WERI-Rb-1 (cell line): Measurements from ENCODE around the gene GALNTL6.

Experiments
- DNase-seq: peaks from one replicate; pipeline ENCODE4 v3.0.0-alpha.2; 2020
- H3K27ac ChIP-seq: fragments of 250-450 bp; sonication (Bioruptor Pico); 2 replicates; pipeline ENCODE4 v1.5.1; 2020; ENCODE audit warnings: mild to moderate bottlenecking, moderate library complexity
- H3K27me3 ChIP-seq: fragments of 250-450 bp; sonication (Bioruptor Pico); 2 replicates; pipeline ENCODE4 v1.5.1; 2021; ENCODE audit warnings: mild to moderate bottlenecking, low read depth, moderate library complexity; ENCODE audit not compliant: insufficient read depth, severe bottlenecking
- H3K36me3 ChIP-seq: fragments of 250-450 bp; sonication (Bioruptor Pico); 2 replicates; pipeline ENCODE4 v1.5.1; 2020; ENCODE audit warnings: mild to moderate bottlenecking, moderate library complexity
- H3K4me3 ChIP-seq: 2 replicates; pipeline ENCODE4 v1.5.1; 2011; ENCODE audit warnings: low read depth, mild to moderate bottlenecking, control low read depth, low read length
- H3K9me3 ChIP-seq: fragments of 250-450 bp; sonication (Bioruptor Pico); 2 replicates; pipeline ENCODE4 v1.5.1; 2021; ENCODE audit warnings: mild to moderate bottlenecking, moderate library complexity; ENCODE audit not compliant: severe bottlenecking
- TF ChIP-seq, protein P1 (sequence below): IDR thresholded peaks from 2 replicates; pipeline ENCODE4 v1.5.1; 2011; ENCODE audit warnings: low read depth, mild to moderate bottlenecking, control low read depth, inconsistent platforms, low read length

GALNTL6 gene

DNA sequence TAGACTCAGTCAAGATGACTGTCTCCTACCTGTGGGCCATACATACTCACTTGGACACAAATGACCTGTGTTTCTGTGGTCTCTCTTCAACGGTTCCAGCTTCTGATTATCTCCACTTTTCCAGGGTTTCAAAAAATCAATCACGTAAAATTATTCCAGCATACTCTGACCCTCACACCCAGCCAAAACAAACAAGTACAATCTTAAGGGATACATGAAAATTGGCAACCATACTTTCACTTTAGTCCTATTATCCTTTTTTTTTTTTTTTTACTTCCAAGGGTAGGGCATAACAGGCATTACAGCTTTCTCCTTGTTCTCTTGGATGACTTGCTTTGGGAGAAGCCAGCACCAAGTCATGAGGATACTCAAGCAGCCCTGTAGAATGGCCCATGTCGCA, 1129.6 kb downstream of the GALNTL6 start:
- TF ChIP-seq, protein P1, sequence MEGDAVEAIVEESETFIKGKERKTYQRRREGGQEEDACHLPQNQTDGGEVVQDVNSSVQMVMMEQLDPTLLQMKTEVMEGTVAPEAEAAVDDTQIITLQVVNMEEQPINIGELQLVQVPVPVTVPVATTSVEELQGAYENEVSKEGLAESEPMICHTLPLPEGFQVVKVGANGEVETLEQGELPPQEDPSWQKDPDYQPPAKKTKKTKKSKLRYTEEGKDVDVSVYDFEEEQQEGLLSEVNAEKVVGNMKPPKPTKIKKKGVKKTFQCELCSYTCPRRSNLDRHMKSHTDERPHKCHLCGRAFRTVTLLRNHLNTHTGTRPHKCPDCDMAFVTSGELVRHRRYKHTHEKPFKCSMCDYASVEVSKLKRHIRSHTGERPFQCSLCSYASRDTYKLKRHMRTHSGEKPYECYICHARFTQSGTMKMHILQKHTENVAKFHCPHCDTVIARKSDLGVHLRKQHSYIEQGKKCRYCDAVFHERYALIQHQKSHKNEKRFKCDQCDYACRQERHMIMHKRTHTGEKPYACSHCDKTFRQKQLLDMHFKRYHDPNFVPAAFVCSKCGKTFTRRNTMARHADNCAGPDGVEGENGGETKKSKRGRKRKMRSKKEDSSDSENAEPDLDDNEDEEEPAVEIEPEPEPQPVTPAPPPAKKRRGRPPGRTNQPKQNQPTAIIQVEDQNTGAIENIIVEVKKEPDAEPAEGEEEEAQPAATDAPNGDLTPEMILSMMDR, result no peak
- H3K4me3 ChIP-seq, result no peak overlapping the region
- DNase-seq, result no peak
- H3K27me3 ChIP-seq, result no peaks in the 10 kb centered on the region
- H3K9me3 ChIP-seq, result no peaks in the 10 kb centered on the region
- no peak overlapping the region for H3K27ac ChIP-seq
- H3K36me3 ChIP-seq, result no peaks in the 10 kb centered on the region

DNA sequence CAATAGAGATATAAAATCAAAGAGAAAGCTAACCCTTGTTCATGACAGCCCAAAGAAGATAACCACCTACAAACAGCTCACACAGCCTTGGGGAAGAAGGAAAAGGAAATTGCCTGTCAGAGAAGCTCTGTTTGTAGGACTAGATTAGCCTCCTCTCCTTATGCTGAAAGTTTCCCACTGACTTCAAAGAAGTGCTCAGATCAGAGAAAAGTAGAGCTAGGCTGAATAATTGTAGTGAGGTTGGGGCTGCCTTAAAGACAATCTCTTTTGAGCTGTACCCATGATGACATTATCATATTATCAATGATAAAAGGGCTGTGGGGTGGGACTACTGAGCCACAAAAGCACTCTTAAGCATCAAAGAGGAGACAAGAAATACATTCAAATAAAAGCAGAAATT, 1132.4 kb downstream of the GALNTL6 start:
- Histone ChIP-seq H3K4me3 (no peak overlapping the region), H3K27me3 (no peaks in the 10 kb centered on the region), H3K9me3 (no peaks in the 10 kb centered on the region), H3K27ac (no peak overlapping the region), H3K36me3 (no peaks in the 10 kb centered on the region)
- no peak for DNase-seq
- TF ChIP-seq, protein P1, result no peak

DNA sequence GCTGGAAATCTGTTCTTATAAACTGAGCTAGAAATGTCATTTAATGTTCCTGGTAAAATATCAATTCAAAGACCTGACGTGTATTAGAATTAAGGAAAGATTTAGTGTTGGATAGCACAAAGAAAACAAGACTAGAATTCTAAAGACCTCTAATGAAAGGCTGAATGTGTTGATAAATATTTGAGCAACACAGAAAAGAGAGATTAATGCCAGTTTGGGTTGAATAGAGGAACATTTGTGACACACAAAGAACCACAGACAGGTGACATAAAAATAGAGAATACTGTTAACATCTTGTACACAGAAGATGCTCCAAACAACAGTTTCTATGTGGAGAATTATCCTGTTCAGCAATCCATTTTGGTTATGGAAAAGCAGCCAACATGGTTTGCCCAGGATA, 1133.3 kb downstream of the GALNTL6 start:
- Histone ChIP-seq H3K27ac (no peak overlapping the region), H3K36me3 (no peaks in the 10 kb centered on the region), H3K4me3 (no peak overlapping the region), H3K27me3 (no peaks in the 10 kb centered on the region), H3K9me3 (no peaks in the 10 kb centered on the region)
- TF ChIP-seq, protein P1, result no peak
- no peak for DNase-seq

DNA sequence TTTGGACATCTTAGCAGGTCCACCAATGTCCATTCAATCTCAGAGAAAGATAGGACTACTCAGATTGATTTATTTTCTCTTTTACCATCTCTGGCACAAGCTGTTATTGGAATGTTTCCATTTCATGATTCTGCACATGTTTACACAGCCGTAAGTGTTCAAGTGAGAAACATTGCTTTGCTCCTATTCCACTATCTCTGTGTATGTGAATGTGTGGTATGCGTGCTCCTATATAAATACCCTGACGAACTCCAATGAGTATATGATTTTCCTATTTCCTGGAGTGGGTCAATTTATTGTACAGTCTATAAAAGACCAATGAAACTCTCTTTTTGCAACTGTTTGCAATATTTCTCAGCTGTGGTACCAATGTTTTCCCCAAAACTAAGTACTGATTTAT, 1134.4 kb downstream of the GALNTL6 start:
- Histone ChIP-seq H3K27me3 (no peaks in the 10 kb centered on the region), H3K27ac (no peak overlapping the region), H3K36me3 (no peaks in the 10 kb centered on the region), H3K4me3 (no peak overlapping the region), H3K9me3 (no peaks in the 10 kb centered on the region)
- TF ChIP-seq, protein P1, result no peak
- no peak for DNase-seq

DNA sequence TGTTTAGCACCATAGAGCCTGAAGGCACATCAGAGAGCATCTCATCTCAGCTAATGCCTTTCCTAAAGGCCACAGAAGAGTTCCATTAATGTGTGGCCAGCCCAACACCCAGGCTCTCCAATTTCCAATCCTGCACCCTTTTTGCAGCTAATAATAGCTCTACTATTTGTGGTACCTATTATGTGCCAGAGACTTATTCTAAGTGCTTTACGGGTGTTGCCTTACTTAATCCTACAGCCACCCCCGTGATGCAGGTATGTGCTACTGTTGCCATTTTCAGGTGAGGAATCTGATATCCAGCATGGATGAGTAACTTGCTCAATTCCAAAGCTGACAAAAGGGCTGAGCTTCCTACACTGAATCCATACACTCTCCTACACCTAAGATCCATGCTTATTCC, 1137.8 kb downstream of the GALNTL6 start:
- Histone ChIP-seq H3K27me3 (no peaks in the 10 kb centered on the region), H3K36me3 (no peaks in the 10 kb centered on the region), H3K4me3 (no peak overlapping the region), H3K9me3 (no peaks in the 10 kb centered on the region), H3K27ac (no peak overlapping the region)
- TF ChIP-seq, protein P1, result no peak
- DNase-seq, result no peak

DNA sequence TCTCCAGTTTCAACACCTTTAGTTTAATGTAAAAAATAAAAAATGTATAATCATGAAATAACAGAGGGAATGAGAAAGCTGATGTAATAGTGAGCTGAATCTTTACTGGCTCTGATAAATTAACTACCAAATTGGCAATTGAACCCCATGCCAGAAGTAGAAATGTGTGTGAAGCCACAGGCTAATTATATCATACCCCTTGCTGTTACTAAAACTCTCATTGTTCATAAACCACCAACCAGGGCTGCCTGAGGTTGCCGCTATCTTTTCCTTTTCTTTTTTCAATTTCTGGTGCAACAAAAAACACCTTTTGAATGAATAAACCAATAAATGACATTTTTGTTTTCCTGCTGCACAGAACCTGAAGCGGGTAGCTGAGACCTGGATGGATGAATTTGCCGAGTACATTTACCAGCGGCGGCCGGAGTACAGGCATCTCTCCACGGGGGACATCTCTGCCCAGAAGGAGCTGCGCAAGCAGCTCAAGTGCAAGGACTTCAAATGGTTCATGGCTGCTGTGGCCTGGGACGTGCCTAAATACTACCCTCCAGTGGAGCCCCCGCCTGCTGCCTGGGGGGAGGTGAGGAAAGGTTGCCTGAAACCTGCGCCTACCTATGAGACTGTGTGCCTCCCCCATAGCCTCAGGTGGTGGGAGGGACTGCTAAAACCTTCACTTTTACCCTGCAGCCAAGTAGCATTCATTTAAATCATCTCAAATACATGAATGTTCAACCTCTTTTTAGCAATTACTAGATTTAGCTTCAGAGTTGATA, 1138.7 kb downstream of the GALNTL6 start:
- no peak overlapping the region for H3K4me3 ChIP-seq
- H3K27ac ChIP-seq, result no peak overlapping the region
- H3K27me3 ChIP-seq, result no peaks in the 10 kb centered on the region
- no peaks in the 10 kb centered on the region for H3K36me3 ChIP-seq
- DNase-seq, result no peak
- TF ChIP-seq, protein P1, result no peak
- no peaks in the 10 kb centered on the region for H3K9me3 ChIP-seq
